ENCODE results near the gene DCLRE1B.

The DCLRE1B gene

GRCh38 chr1:113937146-113937545, 32.0 kb downstream of the DCLRE1B start:
- Histone ChIP-seq H3K18ac (ENCODE audit: low read length) (no peak overlapping the region), H3K36me3 (ENCODE audit: control insufficient read depth in 1 of 2, insufficient read depth in 2 of 2, low read length in 2 of 2) (peaks cover 10 to 15% of the 10 kb centered on the region in 2 experiments), H3K4me2 (ENCODE audit: low read length) (no peak overlapping the region), H4K8ac (ENCODE audit: low read depth, low read length) (no peak overlapping the region), H2AFZ (ENCODE audit: insufficient read depth, low read length, poor library complexity) (no peak overlapping the region), H4K91ac (ENCODE audit: low read depth, low read length) (no peak overlapping the region), H3K14ac (ENCODE audit: low read length) (no peak overlapping the region), H2BK5ac (ENCODE audit: low read depth, low read length, poor library complexity) (no peak overlapping the region), H3K4ac (ENCODE audit: low read depth, low read length) (no peak overlapping the region), H3K9ac (ENCODE audit: low read length) (no peak overlapping the region), H3K23ac (ENCODE audit: low read length) (no peak overlapping the region), H3K9me3 (ENCODE audit: insufficient read depth, low read depth, low read length) (no peaks in the 10 kb centered on the region), H2BK12ac (ENCODE audit: low read length) (no peak overlapping the region), H3K79me2 (ENCODE audit: control insufficient read depth, insufficient read depth, low read length, poor library complexity) (peaks cover 5% of the 10 kb centered on the region), H2AK5ac (ENCODE audit: low read length) (no peak overlapping the region), H3K27ac (ENCODE audit: low read depth, low read length) (no peak overlapping the region), H3K4me1 (ENCODE audit: control insufficient read depth in 1 of 2, insufficient read depth in 2 of 2, low read length in 2 of 2) (peaks cover 0 to 2% of the 10 kb centered on the region in 2 experiments), H3K27me3 (ENCODE audit: insufficient read depth, low read length) (no peaks in the 10 kb centered on the region), H2BK120ac (ENCODE audit: insufficient read depth, low read length, poor library complexity) (no peak overlapping the region), H3K79me1 (ENCODE audit: low read length) (no peaks in the 10 kb centered on the region), H3K4me3 (ENCODE audit: low read depth, low read length) (no peak overlapping the region), H4K12ac (ENCODE audit: low read depth, low read length) (no peak overlapping the region)
- 100% methylated on average over 1 of the region's 1 CpG for WGBS (ENCODE audit: extremely low coverage, insufficient coverage, insufficient read length)
- no peak for DNase-seq

GRCh38 chr1:113938192-113938591, 33.1 kb downstream of the DCLRE1B start:
- Histone ChIP-seq H3K4me1 (ENCODE audit: control insufficient read depth in 1 of 2, insufficient read depth in 2 of 2, low read length in 2 of 2) (peaks cover 0 to 2% of the 10 kb centered on the region in 2 experiments), H3K14ac (ENCODE audit: low read length) (no peak overlapping the region), H4K91ac (ENCODE audit: low read depth, low read length) (no peak overlapping the region), H3K4ac (ENCODE audit: low read depth, low read length) (no peak overlapping the region), H2AK5ac (ENCODE audit: low read length) (no peak overlapping the region), H3K4me2 (ENCODE audit: low read length) (no peak overlapping the region), H2AFZ (ENCODE audit: insufficient read depth, low read length, poor library complexity) (no peak overlapping the region), H3K79me1 (ENCODE audit: low read length) (no peaks in the 10 kb centered on the region), H3K18ac (ENCODE audit: low read length) (no peak overlapping the region), H4K12ac (ENCODE audit: low read depth, low read length) (no peak overlapping the region), H4K8ac (ENCODE audit: low read depth, low read length) (no peak overlapping the region), H3K9ac (ENCODE audit: low read length) (no peak overlapping the region), H2BK12ac (ENCODE audit: low read length) (no peak overlapping the region), H3K9me3 (ENCODE audit: insufficient read depth, low read depth, low read length) (no peaks in the 10 kb centered on the region), H3K23ac (ENCODE audit: low read length) (no peak overlapping the region), H3K27ac (ENCODE audit: low read depth, low read length) (no peak overlapping the region), H3K36me3 (ENCODE audit: control insufficient read depth in 1 of 2, insufficient read depth in 2 of 2, low read length in 2 of 2) (peaks cover 10 to 15% of the 10 kb centered on the region in 2 experiments), H3K4me3 (ENCODE audit: low read depth, low read length) (no peak overlapping the region), H2BK120ac (ENCODE audit: insufficient read depth, low read length, poor library complexity) (no peak overlapping the region), H3K27me3 (ENCODE audit: insufficient read depth, low read length) (no peaks in the 10 kb centered on the region), H3K79me2 (ENCODE audit: control insufficient read depth, insufficient read depth, low read length, poor library complexity) (peaks cover 5% of the 10 kb centered on the region), H2BK5ac (ENCODE audit: low read depth, low read length, poor library complexity) (no peak overlapping the region)
- no peak for DNase-seq
- no CpG with 5 or more reads among the region's 5 CpGs for WGBS (ENCODE audit: extremely low coverage, insufficient coverage, insufficient read length)

GRCh38 chr1:113940365-113941244, 35.5 kb downstream of the DCLRE1B start:
- Histone ChIP-seq H2BK12ac (ENCODE audit: low read length) (no peak overlapping the region), H3K4ac (ENCODE audit: low read depth, low read length) (no peak overlapping the region), H3K14ac (ENCODE audit: low read length) (no peak overlapping the region), H3K9me3 (ENCODE audit: insufficient read depth, low read depth, low read length) (no peaks in the 10 kb centered on the region), H3K4me1 (ENCODE audit: control insufficient read depth in 1 of 2, insufficient read depth in 2 of 2, low read length in 2 of 2) (peaks cover 0 to 2% of the 10 kb centered on the region in 2 experiments), H3K4me2 (ENCODE audit: low read length) (no peak overlapping the region), H2AFZ (ENCODE audit: insufficient read depth, low read length, poor library complexity) (no peak overlapping the region), H3K18ac (ENCODE audit: low read length) (no peak overlapping the region), H2AK5ac (ENCODE audit: low read length) (no peak overlapping the region), H4K12ac (ENCODE audit: low read depth, low read length) (no peak overlapping the region), H3K4me3 (ENCODE audit: low read depth, low read length) (no peak overlapping the region), H2BK5ac (ENCODE audit: low read depth, low read length, poor library complexity) (no peak overlapping the region), H3K27ac (ENCODE audit: low read depth, low read length) (no peak overlapping the region), H4K91ac (ENCODE audit: low read depth, low read length) (no peak overlapping the region), H2BK120ac (ENCODE audit: insufficient read depth, low read length, poor library complexity) (no peak overlapping the region), H4K8ac (ENCODE audit: low read depth, low read length) (no peak overlapping the region), H3K79me2 (ENCODE audit: control insufficient read depth, insufficient read depth, low read length, poor library complexity) (peaks cover 3% of the 10 kb centered on the region), H3K79me1 (ENCODE audit: low read length) (no peaks in the 10 kb centered on the region), H3K23ac (ENCODE audit: low read length) (no peak overlapping the region), H3K27me3 (ENCODE audit: insufficient read depth, low read length) (no peaks in the 10 kb centered on the region), H3K9ac (ENCODE audit: low read length) (no peak overlapping the region), H3K36me3 (ENCODE audit: control insufficient read depth in 1 of 2, insufficient read depth in 2 of 2, low read length in 2 of 2) (peaks cover 12 to 16% of the 10 kb centered on the region in 2 experiments)
- DNase-seq = no peak
- WGBS (ENCODE audit: extremely low coverage, insufficient coverage, insufficient read length) = no CpG with 5 or more reads among the region's 16 CpGs

GRCh38 chr1:113941245-113941559, 36.1 kb downstream of the DCLRE1B start:
- H3K27me3 ChIP-seq (ENCODE audit: insufficient read depth, low read length) = no peaks in the 10 kb centered on the region
- H4K8ac ChIP-seq (ENCODE audit: low read depth, low read length) = no peak overlapping the region
- H3K4me1 ChIP-seq (ENCODE audit: control insufficient read depth in 1 of 2, insufficient read depth in 2 of 2, low read length in 2 of 2) = peaks cover 0 to 2% of the 10 kb centered on the region in 2 experiments
- H2AK5ac ChIP-seq (ENCODE audit: low read length) = no peak overlapping the region
- H3K36me3 ChIP-seq (ENCODE audit: control insufficient read depth in 1 of 2, insufficient read depth in 2 of 2, low read length in 2 of 2) = peaks cover 12 to 16% of the 10 kb centered on the region in 2 experiments
- H3K4ac ChIP-seq (ENCODE audit: low read depth, low read length) = no peak overlapping the region
- H4K12ac ChIP-seq (ENCODE audit: low read depth, low read length) = no peak overlapping the region
- no peak overlapping the region for H3K9ac ChIP-seq (ENCODE audit: low read length)
- no peak overlapping the region for H3K14ac ChIP-seq (ENCODE audit: low read length)
- H3K27ac ChIP-seq (ENCODE audit: low read depth, low read length) = no peak overlapping the region
- no peak overlapping the region for H3K18ac ChIP-seq (ENCODE audit: low read length)
- no peak overlapping the region for H3K4me3 ChIP-seq (ENCODE audit: low read depth, low read length)
- H2BK5ac ChIP-seq (ENCODE audit: low read depth, low read length, poor library complexity) = no peak overlapping the region
- no CpG with 5 or more reads among the region's 7 CpGs for WGBS (ENCODE audit: extremely low coverage, insufficient coverage, insufficient read length)
- no peak overlapping the region for H3K4me2 ChIP-seq (ENCODE audit: low read length)
- H3K9me3 ChIP-seq (ENCODE audit: insufficient read depth, low read depth, low read length) = no peaks in the 10 kb centered on the region
- H2BK12ac ChIP-seq (ENCODE audit: low read length) = no peak overlapping the region
- H2AFZ ChIP-seq (ENCODE audit: insufficient read depth, low read length, poor library complexity) = no peak overlapping the region
- no peak for DNase-seq
- H2BK120ac ChIP-seq (ENCODE audit: insufficient read depth, low read length, poor library complexity) = no peak overlapping the region
- H3K79me2 ChIP-seq (ENCODE audit: control insufficient read depth, insufficient read depth, low read length, poor library complexity) = peaks cover 3% of the 10 kb centered on the region
- H3K79me1 ChIP-seq (ENCODE audit: low read length) = no peaks in the 10 kb centered on the region
- H3K23ac ChIP-seq (ENCODE audit: low read length) = no peak overlapping the region
- no peak overlapping the region for H4K91ac ChIP-seq (ENCODE audit: low read depth, low read length)

All from trophoblast cell (in vitro differentiated cells and primary cell).